Smooth muscle cell (in vitro differentiated cells): Measurements from ENCODE around the gene STH. TPM values are rescaled to one million over a fixed set of nuclear protein-coding genes. Genes with fewer than 3 reads are reported as not detected.

Experiments used
- DNase-seq: peaks from one replicate; lab custom pipeline; 2025; ENCODE audit not compliant: unreplicated experiment; lab: John Stamatoyannopoulos, UW
- H2AFZ ChIP-seq: fragments of 200-600 bp; sonication (generic); 2 replicates; pipeline ENCODE4 v1.6.0; 2016; ENCODE audit warnings: antibody characterized with exemption, low read depth, mild to moderate bottlenecking
- H3F3A ChIP-seq: fragments of 200-600 bp; sonication (generic); 2 replicates; pipeline ENCODE4 v1.6.0; 2017; ENCODE audit warnings: antibody characterized with exemption, low read depth
- H3K27ac ChIP-seq: fragments of 200-600 bp; sonication (generic); 2 replicates; pipeline ENCODE4 v1.5.1; 2016; ENCODE audit warnings: low read depth, mild to moderate bottlenecking
- H3K27me3 ChIP-seq: fragments of 200-600 bp; sonication (generic); 2 replicates; pipeline ENCODE4 v1.6.1; 2016; ENCODE audit warnings: low read depth, mild to moderate bottlenecking
- H3K36me3 ChIP-seq: fragments of 200-600 bp; sonication (generic); 2 replicates; pipeline ENCODE4 v1.5.1; 2016; ENCODE audit warnings: low read depth
- H3K4me1 ChIP-seq: fragments of 200-600 bp; sonication (generic); 2 replicates; pipeline ENCODE4 v1.5.1; 2016; ENCODE audit warnings: low read depth
- H3K4me2 ChIP-seq: fragments of 200-600 bp; sonication (generic); 2 replicates; pipeline ENCODE4 v1.6.0; 2016; ENCODE audit warnings: mild to moderate bottlenecking
- H3K4me3 ChIP-seq: fragments of 200-600 bp; sonication (generic); 2 replicates; pipeline ENCODE4 v1.5.1; 2016; ENCODE audit warnings: mild to moderate bottlenecking
- H3K79me2 ChIP-seq: fragments of 200-600 bp; sonication (generic); 2 replicates; pipeline ENCODE4 v1.6.0; 2016; ENCODE audit warnings: low read depth, mild to moderate bottlenecking
- H3K9ac ChIP-seq: fragments of 200-600 bp; sonication (generic); 2 replicates; pipeline ENCODE4 v1.6.0; 2016; ENCODE audit warnings: low read depth
- H3K9me3 ChIP-seq: fragments of 200-600 bp; sonication (generic); replicated peaks from 2 replicates; pipeline ENCODE4 v1.5.1; 2016; ENCODE audit warnings: low read depth
- H4K20me1 ChIP-seq: fragments of 200-600 bp; sonication (generic); 2 replicates; pipeline ENCODE4 v1.6.0; 2016; ENCODE audit warnings: low read depth
- CTCF ChIP-seq: fragments of 200-600 bp; sonication (generic); IDR thresholded peaks from 2 replicates; pipeline ENCODE4 v1.5.1; 2017; ENCODE audit warnings: borderline replicate concordance, mild to moderate bottlenecking, antibody characterized with exemption; ENCODE audit not compliant: insufficient read depth, poor library complexity, severe bottlenecking
- WGBS: methylation state at CpG from one replicate; pipeline ENCODE4 v1.1.7; 2016; ENCODE audit warnings: low lambda C conversion rate; 5-methylcytosine and 5-hydroxymethylcytosine counted together
- polyA plus RNA-seq: library from polyadenylated mRNA; unstranded; fragments of >200 nt; fragmentation: Nextera tagmentation; extraction: Ambion mirVana; gene quantifications from 2 replicates; pipeline ENCODE4 v1.2.1, GENCODE V29; 2016
- total RNA-seq: library from RNA; depleted of rRNA; stranded (reverse); fragments of >200 nt; gene quantifications from 2 replicates; pipeline ENCODE4 v1.2.3, GENCODE V29; 2014

Gene STH
- total and polyA plus RNA-seq, 2 experiments from 2014 or later = not detected

GRCh38 chr17:45958307-45958706, 40.7 kb upstream of the STH start:
- Histone ChIP-seq H3K27me3 (no peaks in the 10 kb centered on the region), H2AFZ (no peak overlapping the region), H3K36me3 (no peaks in the 10 kb centered on the region), H3K27ac (no peak overlapping the region), H3K4me3 (no peak overlapping the region), H4K20me1 (no peaks in the 10 kb centered on the region), H3K9me3 (no peaks in the 10 kb centered on the region), H3K9ac (no peak overlapping the region), H3K4me1 (no peaks in the 10 kb centered on the region), H3F3A (no peaks in the 10 kb centered on the region), H3K4me2 (no peak overlapping the region), H3K79me2 (no peaks in the 10 kb centered on the region)
- TF ChIP-seq CTCF = no peak
- 88% methylated on average over 9 of the region's 9 CpGs for WGBS
- DNase-seq = no peak

- H3K27ac ChIP-seq = no peak overlapping the region
- WGBS = 94% methylated on average over 9 of the region's 9 CpGs
- no peaks in the 10 kb centered on the region for H3K79me2 ChIP-seq
- H3K4me2 ChIP-seq = no peak overlapping the region
- H3K4me3 ChIP-seq = no peak overlapping the region
- H3F3A ChIP-seq = no peaks in the 10 kb centered on the region
- H3K27me3 ChIP-seq = no peaks in the 10 kb centered on the region
- H3K9ac ChIP-seq = no peak overlapping the region
- H3K9me3 ChIP-seq = no peaks in the 10 kb centered on the region
- no peak overlapping the region for H2AFZ ChIP-seq
- H3K4me1 ChIP-seq = no peaks in the 10 kb centered on the region
- DNase-seq = no peak
- no peak for TF ChIP-seq CTCF
- H4K20me1 ChIP-seq = no peaks in the 10 kb centered on the region
- H3K36me3 ChIP-seq = no peaks in the 10 kb centered on the region
These were observed 39.9 kb upstream of the STH start for GRCh38 chr17:45958994-45959665.

- Histone ChIP-seq H3K4me1 (no peaks in the 10 kb centered on the region), H3K27me3 (no peaks in the 10 kb centered on the region), H3K4me2 (no peak overlapping the region), H3K9ac (no peak overlapping the region), H3K79me2 (no peaks in the 10 kb centered on the region), H3K4me3 (no peak overlapping the region), H3F3A (no peaks in the 10 kb centered on the region), H3K36me3 (no peaks in the 10 kb centered on the region), H4K20me1 (no peaks in the 10 kb centered on the region), H3K27ac (no peak overlapping the region), H2AFZ (no peak overlapping the region), H3K9me3 (no peaks in the 10 kb centered on the region)
- TF ChIP-seq CTCF = no peak
- WGBS = 96% methylated on average over 4 of the region's 4 CpGs
- DNase-seq = no peak
These were observed 38.7 kb upstream of the STH start for GRCh38 chr17:45960311-45960710.

- H3K79me2 ChIP-seq = no peaks in the 10 kb centered on the region
- 83% methylated on average over 6 of the region's 6 CpGs for WGBS
- no peak for DNase-seq
- no peak overlapping the region for H2AFZ ChIP-seq
- no peaks in the 10 kb centered on the region for H3K36me3 ChIP-seq
- H3K9ac ChIP-seq = no peak overlapping the region
- no peaks in the 10 kb centered on the region for H3K27me3 ChIP-seq
- H3K4me2 ChIP-seq = no peak overlapping the region
- H3K4me1 ChIP-seq = no peaks in the 10 kb centered on the region
- no peaks in the 10 kb centered on the region for H3F3A ChIP-seq
- no peak for TF ChIP-seq CTCF
- no peaks in the 10 kb centered on the region for H4K20me1 ChIP-seq
- no peak overlapping the region for H3K4me3 ChIP-seq
- no peak overlapping the region for H3K27ac ChIP-seq
- no peaks in the 10 kb centered on the region for H3K9me3 ChIP-seq
These were observed 37.8 kb upstream of the STH start for GRCh38 chr17:45961206-45961605.
